Stimulated activated CD8-positive, alpha-beta memory T cell treated with anti-CD3 and anti-CD28 coated beads, Interleukin-15, amount 100 ng/mL, for 4 hours (primary cell): ENCODE data around the gene FKBP1C.

Experiments
- DNase-seq, 2 donors: peaks; one replicate each; pipeline ENCODE4 v3.0.0-alpha.2; 2020; ENCODE audit warnings: low read depth in 2 of 2

The FKBP1C gene

GRCh38 chr6:63261820-63262219, 50.6 kb downstream of the FKBP1C start:
- DNase-seq: no peak
